ENCODE data around the gene SWAP70. TPM values are rescaled to one million over a fixed set of nuclear protein-coding genes. Genes with fewer than 3 reads are reported as not detected.
"Not testable (repeated sequence)": the region's sequence is repeated elsewhere in the genome, so short reads cannot be mapped to it uniquely, and the experiment has no call there.

The SWAP70 gene
- total RNA-seq, 1 donor from 2014 or later, result 18.0 TPM

GRCh38 chr11:9691865-9692264 is 28.0 kb downstream of the SWAP70 start:
- Histone ChIP-seq H3K36me3 (ENCODE audit: control insufficient read depth, insufficient read depth, low read length) (no peaks in the 10 kb centered on the region), H3K27me3 (ENCODE audit: control insufficient read depth, insufficient read depth, low read length) (no peaks in the 10 kb centered on the region), H3K4me3 (ENCODE audit: low read depth, low read length) (no peak overlapping the region)
- TF ChIP-seq, protein P1, sequence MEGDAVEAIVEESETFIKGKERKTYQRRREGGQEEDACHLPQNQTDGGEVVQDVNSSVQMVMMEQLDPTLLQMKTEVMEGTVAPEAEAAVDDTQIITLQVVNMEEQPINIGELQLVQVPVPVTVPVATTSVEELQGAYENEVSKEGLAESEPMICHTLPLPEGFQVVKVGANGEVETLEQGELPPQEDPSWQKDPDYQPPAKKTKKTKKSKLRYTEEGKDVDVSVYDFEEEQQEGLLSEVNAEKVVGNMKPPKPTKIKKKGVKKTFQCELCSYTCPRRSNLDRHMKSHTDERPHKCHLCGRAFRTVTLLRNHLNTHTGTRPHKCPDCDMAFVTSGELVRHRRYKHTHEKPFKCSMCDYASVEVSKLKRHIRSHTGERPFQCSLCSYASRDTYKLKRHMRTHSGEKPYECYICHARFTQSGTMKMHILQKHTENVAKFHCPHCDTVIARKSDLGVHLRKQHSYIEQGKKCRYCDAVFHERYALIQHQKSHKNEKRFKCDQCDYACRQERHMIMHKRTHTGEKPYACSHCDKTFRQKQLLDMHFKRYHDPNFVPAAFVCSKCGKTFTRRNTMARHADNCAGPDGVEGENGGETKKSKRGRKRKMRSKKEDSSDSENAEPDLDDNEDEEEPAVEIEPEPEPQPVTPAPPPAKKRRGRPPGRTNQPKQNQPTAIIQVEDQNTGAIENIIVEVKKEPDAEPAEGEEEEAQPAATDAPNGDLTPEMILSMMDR (IDR thresholded peaks at IDR 0.05; ENCODE audit: insufficient read depth, low read length, poor library complexity, severe bottlenecking), result no peak
- DNase-seq (ENCODE audit: low read depth), result peak; percentile 64

GRCh38 chr11:9692691-9693090 is 28.8 kb downstream of the SWAP70 start:
- no peak for DNase-seq (ENCODE audit: low read depth)
- Histone ChIP-seq H3K4me3 (ENCODE audit: low read depth, low read length) (no peak overlapping the region), H3K36me3 (ENCODE audit: control insufficient read depth, insufficient read depth, low read length) (no peaks in the 10 kb centered on the region), H3K27me3 (ENCODE audit: control insufficient read depth, insufficient read depth, low read length) (no peaks in the 10 kb centered on the region)
- TF ChIP-seq, protein P1 (IDR thresholded peaks at IDR 0.05; ENCODE audit: insufficient read depth, low read length, poor library complexity, severe bottlenecking), result no peak

GRCh38 chr11:9693801-9694553 is 30.1 kb downstream of the SWAP70 start:
- no peak overlapping the region for H3K4me3 ChIP-seq (ENCODE audit: low read depth, low read length)
- no peaks in the 10 kb centered on the region for H3K36me3 ChIP-seq (ENCODE audit: control insufficient read depth, insufficient read depth, low read length)
- TF ChIP-seq, protein P1 (IDR thresholded peaks at IDR 0.05; ENCODE audit: insufficient read depth, low read length, poor library complexity, severe bottlenecking), result no peak
- DNase-seq (ENCODE audit: low read depth), result no peak
- no peaks in the 10 kb centered on the region for H3K27me3 ChIP-seq (ENCODE audit: control insufficient read depth, insufficient read depth, low read length)

DNA sequence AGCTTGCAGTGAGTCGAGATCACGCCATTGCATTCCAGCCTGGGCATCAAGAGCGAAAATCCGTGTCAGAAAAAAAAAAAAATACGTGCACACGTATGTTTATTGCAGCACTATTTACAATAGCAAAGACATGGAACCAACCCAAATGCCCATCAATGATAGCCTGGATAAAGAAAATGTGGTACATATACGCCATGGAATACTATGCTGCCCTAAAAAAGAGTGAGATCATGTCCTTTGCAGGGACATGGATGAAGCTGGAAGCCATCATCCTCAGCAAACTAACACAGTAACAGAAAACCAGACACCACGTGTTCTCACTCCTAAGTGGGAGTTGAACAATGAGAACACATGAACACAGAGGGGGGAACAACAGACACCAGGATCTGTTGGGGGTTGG is 31.4 kb downstream of the SWAP70 start:
- not testable (repeated sequence) for H3K27me3 ChIP-seq (ENCODE audit: control insufficient read depth, insufficient read depth, low read length); H3K4me3 ChIP-seq (ENCODE audit: low read depth, low read length); H3K36me3 ChIP-seq (ENCODE audit: control insufficient read depth, insufficient read depth, low read length); DNase-seq (ENCODE audit: low read depth)

GRCh38 chr11:9697766-9698165 is 33.9 kb downstream of the SWAP70 start:
- Histone ChIP-seq H3K27me3 (ENCODE audit: control insufficient read depth, insufficient read depth, low read length) (no peaks in the 10 kb centered on the region), H3K4me3 (ENCODE audit: low read depth, low read length) (no peak overlapping the region), H3K36me3 (ENCODE audit: control insufficient read depth, insufficient read depth, low read length) (no peaks in the 10 kb centered on the region)
- TF ChIP-seq, protein P1 (IDR thresholded peaks at IDR 0.05; ENCODE audit: insufficient read depth, low read length, poor library complexity, severe bottlenecking), result no peak
- no peak for DNase-seq (ENCODE audit: low read depth)

DNA sequence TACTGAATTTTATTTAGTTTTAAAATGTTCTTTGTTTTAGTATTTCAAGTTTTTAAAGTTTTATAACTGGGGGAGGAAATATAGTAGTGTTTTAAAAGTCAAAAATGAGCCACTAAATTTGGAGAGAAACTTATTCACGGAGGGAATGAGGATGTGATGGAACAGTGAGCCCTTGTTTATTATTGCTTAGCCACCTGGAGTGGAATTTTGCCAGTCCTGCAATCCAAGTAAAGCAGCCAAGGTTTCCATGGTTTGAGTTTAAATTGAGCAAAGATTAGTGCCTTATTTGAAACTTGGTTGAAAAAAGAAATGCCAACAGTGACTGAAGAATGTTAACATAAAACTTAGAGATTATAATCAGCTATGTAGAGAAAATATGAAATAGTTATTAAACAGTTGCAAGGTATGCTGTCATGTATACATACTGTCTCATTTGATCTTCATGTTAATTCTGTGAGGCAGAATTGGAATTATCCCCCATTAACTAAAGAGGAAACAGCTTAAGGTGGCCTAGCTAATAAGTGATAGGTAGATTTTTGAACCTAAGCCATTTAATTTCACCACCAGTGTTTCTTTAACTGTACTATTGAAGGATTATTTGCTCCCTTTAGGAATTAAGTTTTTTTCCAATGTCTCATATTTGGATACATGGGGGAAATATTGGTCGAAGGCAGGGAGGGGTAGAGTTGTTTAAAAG is 36.4 kb downstream of the SWAP70 start:
- Histone ChIP-seq H3K4me3 (ENCODE audit: low read depth, low read length) (no peak overlapping the region), H3K36me3 (ENCODE audit: control insufficient read depth, insufficient read depth, low read length) (no peaks in the 10 kb centered on the region), H3K27me3 (ENCODE audit: control insufficient read depth, insufficient read depth, low read length) (no peaks in the 10 kb centered on the region)
- TF ChIP-seq, protein P1 (IDR thresholded peaks at IDR 0.05; ENCODE audit: insufficient read depth, low read length, poor library complexity, severe bottlenecking), result no peak
- no peak for DNase-seq (ENCODE audit: low read depth)

Measured in kidney epithelial cell (primary cell).